ENCODE measurements around the gene MACROD2. TPM values are rescaled to one million over a fixed set of nuclear protein-coding genes. Genes with fewer than 3 reads are reported as not detected.

The MACROD2 gene
- total RNA-seq, 2 experiments from 2014 or later, result not detected

- Mint-ChIP-seq H3K36me3 (no peaks in the 10 kb centered on the region), H3K4me3 (no peak overlapping the region), H3K27me3 (no peaks in the 10 kb centered on the region), H3K4me1 (ENCODE audit: low read depth) (no peaks in the 10 kb centered on the region), H3K27ac (no peak overlapping the region), H3K9me3 (peaks cover 6% of the 10 kb centered on the region)
- DNase-seq, result no peak
- POLR2A ChIA-PET, result no interaction called here
- intact Hi-C loops (cut with micrococcal nuclease), result no loop called here
- CTCF ChIA-PET, result no interaction called here
These were observed 560.9 kb downstream of the MACROD2 start for GRCh38 chr20:14556206-14556605.

- H3K36me3 Mint-ChIP-seq, result no peaks in the 10 kb centered on the region
- intact Hi-C loops (cut with micrococcal nuclease), result no loop called here
These were observed 564.3 kb downstream of the MACROD2 start for GRCh38 chr20:14559612-14560011.

GRCh38 chr20:14561741-14562221 lies 566.5 kb downstream of the MACROD2 start:
- ChIA-PET CTCF (no interaction called here), POLR2A (no interaction called here)
- Mint-ChIP-seq H3K27ac (no peak overlapping the region), H3K4me3 (no peak overlapping the region), H3K9me3 (peaks cover 6% of the 10 kb centered on the region), H3K27me3 (no peaks in the 10 kb centered on the region), H3K4me1 (ENCODE audit: low read depth) (no peaks in the 10 kb centered on the region), H3K36me3 (no peaks in the 10 kb centered on the region)
- intact Hi-C loops (cut with micrococcal nuclease), result no loop called here
- no peak for DNase-seq

More at GRCh38 chr20:14559612-14560011, 564.3 kb downstream of the MACROD2 start:
- ChIA-PET POLR2A (no interaction called here), CTCF (no interaction called here)
- no peak overlapping the region for H3K27ac Mint-ChIP-seq
- peaks cover 3% of the 10 kb centered on the region for H3K9me3 Mint-ChIP-seq
- DNase-seq, result no peak
- H3K4me1 Mint-ChIP-seq (ENCODE audit: low read depth), result no peaks in the 10 kb centered on the region
- no peak overlapping the region for H3K4me3 Mint-ChIP-seq
- H3K27me3 Mint-ChIP-seq, result no peaks in the 10 kb centered on the region

- H3K9me3 Mint-ChIP-seq, result peaks cover 6% of the 10 kb centered on the region
- ChIA-PET POLR2A (no interaction called here), CTCF (no interaction called here)
- H3K4me3 Mint-ChIP-seq, result no peak overlapping the region
- no peaks in the 10 kb centered on the region for H3K4me1 Mint-ChIP-seq (ENCODE audit: low read depth)
- no peaks in the 10 kb centered on the region for H3K27me3 Mint-ChIP-seq
- no peak for DNase-seq
- no peak overlapping the region for H3K27ac Mint-ChIP-seq
- intact Hi-C loops (cut with micrococcal nuclease), result no loop called here
- no peaks in the 10 kb centered on the region for H3K36me3 Mint-ChIP-seq
These were observed 567.7 kb downstream of the MACROD2 start for GRCh38 chr20:14562981-14563380.

GRCh38 chr20:14566505-14566904 lies 571.2 kb downstream of the MACROD2 start:
- Mint-ChIP-seq H3K4me1 (ENCODE audit: low read depth) (no peaks in the 10 kb centered on the region), H3K27me3 (no peaks in the 10 kb centered on the region), H3K9me3 (peaks cover 8% of the 10 kb centered on the region), H3K27ac (no peak overlapping the region), H3K36me3 (no peaks in the 10 kb centered on the region), H3K4me3 (no peak overlapping the region)
- intact Hi-C loops (cut with micrococcal nuclease), result no loop called here
- ChIA-PET POLR2A (no interaction called here), CTCF (no interaction called here)
- DNase-seq, result no peak

GRCh38 chr20:14568225-14568624 lies 572.9 kb downstream of the MACROD2 start:
- no peaks in the 10 kb centered on the region for H3K27me3 Mint-ChIP-seq
- no peaks in the 10 kb centered on the region for H3K4me1 Mint-ChIP-seq (ENCODE audit: low read depth)
- peaks cover 8% of the 10 kb centered on the region for H3K9me3 Mint-ChIP-seq
- H3K4me3 Mint-ChIP-seq, result no peak overlapping the region
- no peaks in the 10 kb centered on the region for H3K36me3 Mint-ChIP-seq
- CTCF ChIA-PET, result no interaction called here
- POLR2A ChIA-PET, result no interaction called here
- DNase-seq, result no peak
- H3K27ac Mint-ChIP-seq, result no peak overlapping the region
- intact Hi-C loops (cut with micrococcal nuclease), result no loop called here

- CTCF ChIA-PET, result no interaction called here
These were observed 573.4 kb downstream of the MACROD2 start for GRCh38 chr20:14568701-14569100.

GRCh38 chr20:14569641-14570040 lies 574.3 kb downstream of the MACROD2 start:
- H3K27ac Mint-ChIP-seq, result no peak overlapping the region
- H3K4me3 Mint-ChIP-seq, result no peak overlapping the region
- POLR2A ChIA-PET, result no interaction called here
- DNase-seq, result no peak
- H3K27me3 Mint-ChIP-seq, result no peaks in the 10 kb centered on the region
- H3K4me1 Mint-ChIP-seq (ENCODE audit: low read depth), result no peaks in the 10 kb centered on the region
- CTCF ChIA-PET, result no interaction called here
- H3K9me3 Mint-ChIP-seq, result peaks cover 12% of the 10 kb centered on the region
- H3K36me3 Mint-ChIP-seq, result no peaks in the 10 kb centered on the region
- intact Hi-C loops (cut with micrococcal nuclease), result no loop called here

More at GRCh38 chr20:14568701-14569100, 573.4 kb downstream of the MACROD2 start:
- Mint-ChIP-seq H3K27ac (no peak overlapping the region), H3K4me3 (no peak overlapping the region), H3K9me3 (peaks cover 8% of the 10 kb centered on the region), H3K27me3 (no peaks in the 10 kb centered on the region), H3K36me3 (no peaks in the 10 kb centered on the region), H3K4me1 (ENCODE audit: low read depth) (no peaks in the 10 kb centered on the region)
- no peak for DNase-seq
- intact Hi-C loops (cut with micrococcal nuclease), result no loop called here
- POLR2A ChIA-PET, result no interaction called here

GRCh38 chr20:14570811-14571210 lies 575.5 kb downstream of the MACROD2 start:
- H3K27ac Mint-ChIP-seq, result no peak overlapping the region
- no peak for DNase-seq
- no peak overlapping the region for H3K4me3 Mint-ChIP-seq
- intact Hi-C loops (cut with micrococcal nuclease), result no loop called here
- CTCF ChIA-PET, result no interaction called here
- POLR2A ChIA-PET, result no interaction called here
- H3K36me3 Mint-ChIP-seq, result no peaks in the 10 kb centered on the region
- no peaks in the 10 kb centered on the region for H3K27me3 Mint-ChIP-seq
- H3K4me1 Mint-ChIP-seq (ENCODE audit: low read depth), result no peaks in the 10 kb centered on the region
- peaks cover 10% of the 10 kb centered on the region for H3K9me3 Mint-ChIP-seq

GRCh38 chr20:14573676-14574075 lies 578.4 kb downstream of the MACROD2 start:
- CTCF ChIA-PET, result no interaction called here

GRCh38 chr20:14576196-14576877 lies 581.0 kb downstream of the MACROD2 start:
- H3K36me3 Mint-ChIP-seq, result no peaks in the 10 kb centered on the region
- H3K27ac Mint-ChIP-seq, result no peak overlapping the region
- no peak overlapping the region for H3K4me3 Mint-ChIP-seq
- CTCF ChIA-PET, result no interaction called here
- H3K9me3 Mint-ChIP-seq, result peaks cover 7% of the 10 kb centered on the region
- no peaks in the 10 kb centered on the region for H3K4me1 Mint-ChIP-seq (ENCODE audit: low read depth)
- no peak for DNase-seq
- H3K27me3 Mint-ChIP-seq, result no peaks in the 10 kb centered on the region
- POLR2A ChIA-PET, result no interaction called here
- intact Hi-C loops (cut with micrococcal nuclease), result no loop called here

More at GRCh38 chr20:14573676-14574075, 578.4 kb downstream of the MACROD2 start:
- Mint-ChIP-seq H3K4me1 (ENCODE audit: low read depth) (no peaks in the 10 kb centered on the region), H3K36me3 (no peaks in the 10 kb centered on the region), H3K9me3 (peaks cover 9% of the 10 kb centered on the region), H3K27me3 (no peaks in the 10 kb centered on the region), H3K27ac (no peak overlapping the region), H3K4me3 (no peak overlapping the region)
- no peak for DNase-seq
- intact Hi-C loops (cut with micrococcal nuclease), result no loop called here
- POLR2A ChIA-PET, result no interaction called here

- Mint-ChIP-seq H3K9me3 (peaks cover 11% of the 10 kb centered on the region), H3K27ac (no peak overlapping the region), H3K4me3 (no peak overlapping the region), H3K27me3 (no peaks in the 10 kb centered on the region), H3K4me1 (ENCODE audit: low read depth) (no peaks in the 10 kb centered on the region), H3K36me3 (no peaks in the 10 kb centered on the region)
- ChIA-PET CTCF (no interaction called here), POLR2A (no interaction called here)
- intact Hi-C loops (cut with micrococcal nuclease), result no loop called here
- no peak for DNase-seq
These were observed 585.2 kb downstream of the MACROD2 start for GRCh38 chr20:14580418-14581074.

- Mint-ChIP-seq H3K9me3 (peaks cover 13% of the 10 kb centered on the region), H3K36me3 (no peaks in the 10 kb centered on the region), H3K27me3 (no peaks in the 10 kb centered on the region), H3K27ac (no peak overlapping the region), H3K4me3 (no peak overlapping the region), H3K4me1 (ENCODE audit: low read depth) (no peaks in the 10 kb centered on the region)
- POLR2A ChIA-PET, result no interaction called here
- CTCF ChIA-PET, result no interaction called here
- no peak for DNase-seq
- intact Hi-C loops (cut with micrococcal nuclease), result no loop called here
These were observed 586.4 kb downstream of the MACROD2 start for GRCh38 chr20:14581731-14582130.
